ENCODE data around the gene BATF. TPM values are rescaled to one million over a fixed set of nuclear protein-coding genes. Genes with fewer than 3 reads are reported as not detected.

The BATF gene
- total RNA-seq, 1 experiment from 2014 or later, result 1.4 TPM

GRCh38 chr14:75535164-75535898 is 13.1 kb downstream of the BATF start:
- no TSS peak for BruUV-seq (replicated peaks)
- Mint-ChIP-seq H3K9me3 (ENCODE audit: low read depth, unreplicated experiment) (no peaks in the 10 kb centered on the region), H3K36me3 (ENCODE audit: insufficient read depth, unreplicated experiment) (peaks cover 5% of the 10 kb centered on the region), H3K4me3 (ENCODE audit: low read depth, unreplicated experiment) (peak overlapping the region; percentile 39), H3K4me1 (ENCODE audit: low read depth, unreplicated experiment) (peaks cover 26% of the 10 kb centered on the region), H3K27ac (ENCODE audit: unreplicated experiment) (peak overlapping the region; percentile 85), H3K27me3 (ENCODE audit: unreplicated experiment) (no peaks in the 10 kb centered on the region)
- intact Hi-C loops (cut with micrococcal nuclease; ENCODE audit: unreplicated experiment), result no loop called here
- DNase-seq, result no peak
- CTCF ChIA-PET, result interaction anchor here (0.6 to 1.0 kb wide), 6 partner anchors 9 to 776 kb away, joined by 3 to 5 read pairs (median 4); partner anchors contain the start of genes ERG28 and TTLL5
- TF ChIP-seq CTCF (IDR thresholded peaks at IDR 0.05; ENCODE audit: unreplicated experiment), result no peak

GRCh38 chr14:75537071-75537470 is 14.8 kb downstream of the BATF start:
- CTCF ChIA-PET, result no interaction called here
- no peak for DNase-seq
- H3K27ac Mint-ChIP-seq (ENCODE audit: unreplicated experiment), result no peak overlapping the region
- H3K27me3 Mint-ChIP-seq (ENCODE audit: unreplicated experiment), result no peaks in the 10 kb centered on the region
- intact Hi-C loops (cut with micrococcal nuclease; ENCODE audit: unreplicated experiment), result no loop called here
- no peak overlapping the region for H3K4me3 Mint-ChIP-seq (ENCODE audit: low read depth, unreplicated experiment)
- peaks cover 5% of the 10 kb centered on the region for H3K36me3 Mint-ChIP-seq (ENCODE audit: insufficient read depth, unreplicated experiment)
- TF ChIP-seq CTCF (IDR thresholded peaks at IDR 0.05; ENCODE audit: unreplicated experiment), result no peak
- no TSS peak for BruUV-seq (replicated peaks)
- peaks cover 22% of the 10 kb centered on the region for H3K4me1 Mint-ChIP-seq (ENCODE audit: low read depth, unreplicated experiment)
- no peaks in the 10 kb centered on the region for H3K9me3 Mint-ChIP-seq (ENCODE audit: low read depth, unreplicated experiment)

- peaks cover 5% of the 10 kb centered on the region for H3K36me3 Mint-ChIP-seq (ENCODE audit: insufficient read depth, unreplicated experiment)
- H3K27me3 Mint-ChIP-seq (ENCODE audit: unreplicated experiment), result no peaks in the 10 kb centered on the region
- intact Hi-C loops (cut with micrococcal nuclease; ENCODE audit: unreplicated experiment), result no loop called here
- no peak for DNase-seq
- TF ChIP-seq CTCF (IDR thresholded peaks at IDR 0.05; ENCODE audit: unreplicated experiment), result no peak
- BruUV-seq (replicated peaks), result no TSS peak
- H3K4me3 Mint-ChIP-seq (ENCODE audit: low read depth, unreplicated experiment), result no peak overlapping the region
- CTCF ChIA-PET, result no interaction called here
- H3K9me3 Mint-ChIP-seq (ENCODE audit: low read depth, unreplicated experiment), result no peaks in the 10 kb centered on the region
- no peak overlapping the region for H3K27ac Mint-ChIP-seq (ENCODE audit: unreplicated experiment)
- H3K4me1 Mint-ChIP-seq (ENCODE audit: low read depth, unreplicated experiment), result peaks cover 31% of the 10 kb centered on the region
These were observed 16.9 kb downstream of the BATF start for GRCh38 chr14:75539162-75539560.

GRCh38 chr14:75539561-75540478 is 17.6 kb downstream of the BATF start:
- CTCF ChIA-PET, result no interaction called here

More at GRCh38 chr14:75539561-75540478, 17.6 kb downstream of the BATF start:
- no peaks in the 10 kb centered on the region for H3K27me3 Mint-ChIP-seq (ENCODE audit: unreplicated experiment)
- TF ChIP-seq CTCF (IDR thresholded peaks at IDR 0.05; ENCODE audit: unreplicated experiment), result no peak
- no peak overlapping the region for H3K27ac Mint-ChIP-seq (ENCODE audit: unreplicated experiment)
- DNase-seq, result no peak
- BruUV-seq (replicated peaks), result no TSS peak
- H3K9me3 Mint-ChIP-seq (ENCODE audit: low read depth, unreplicated experiment), result no peaks in the 10 kb centered on the region
- peaks cover 31% of the 10 kb centered on the region for H3K4me1 Mint-ChIP-seq (ENCODE audit: low read depth, unreplicated experiment)
- intact Hi-C loops (cut with micrococcal nuclease; ENCODE audit: unreplicated experiment), result no loop called here
- no peak overlapping the region for H3K4me3 Mint-ChIP-seq (ENCODE audit: low read depth, unreplicated experiment)
- peaks cover 5% of the 10 kb centered on the region for H3K36me3 Mint-ChIP-seq (ENCODE audit: insufficient read depth, unreplicated experiment)

Measured in Calu3 (cell line).